GM21526 (cell line): Measurements from ENCODE around the gene CCR3.

ENCODE experiments used
- ATAC-seq: cut with Tn5 transposase; IDR thresholded peaks from one replicate; pipeline ENCODE4 v1.9.1; 2021; ENCODE audit warnings: moderate library complexity; ENCODE audit not compliant: unreplicated experiment, low FRiP score

CCR3 gene

DNA sequence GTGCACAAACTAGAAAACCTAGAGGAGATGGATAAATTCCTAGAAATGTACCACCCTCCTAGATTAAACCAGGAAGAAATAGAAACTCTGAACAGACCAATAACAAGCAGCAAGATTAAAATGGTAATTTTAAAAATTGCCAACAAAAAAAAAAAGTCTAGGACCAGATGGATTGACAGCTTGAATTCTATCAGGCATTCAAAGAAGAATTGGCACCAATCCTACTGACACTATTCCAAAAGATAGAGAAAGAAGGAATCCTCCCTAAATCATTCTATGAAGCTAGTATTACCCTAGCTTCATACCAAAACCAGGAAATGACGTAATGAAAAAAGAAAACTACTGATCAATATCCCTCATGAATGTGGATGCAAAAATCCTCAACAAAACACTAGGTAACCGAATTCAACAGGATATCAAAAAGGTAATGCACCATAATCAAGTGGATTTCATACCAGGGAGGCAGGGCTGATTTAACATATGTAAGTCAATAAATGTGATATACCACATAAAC, 24.0 kb upstream of the CCR3 start:
- ATAC-seq = no peak

DNA sequence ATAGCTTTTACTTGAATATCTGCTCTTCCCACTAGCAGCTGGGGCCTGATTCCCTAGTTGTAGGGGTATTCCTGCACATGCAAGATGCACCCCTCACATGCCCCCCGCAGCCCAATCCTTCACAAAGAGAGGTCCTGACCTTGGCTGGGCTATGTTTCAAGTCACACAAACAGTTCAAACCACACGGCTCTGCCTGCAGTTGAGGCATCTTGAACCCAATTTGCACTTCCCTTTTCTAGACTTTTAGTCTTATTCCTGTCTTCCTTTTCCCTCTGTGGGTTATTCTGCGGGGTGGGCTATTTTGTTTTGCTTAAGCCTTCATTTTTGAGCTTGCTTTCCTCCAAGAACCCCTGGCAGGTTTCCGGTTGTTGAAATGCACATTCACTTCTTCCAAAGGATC, 20.9 kb upstream of the CCR3 start:
- ATAC-seq = no peak

DNA sequence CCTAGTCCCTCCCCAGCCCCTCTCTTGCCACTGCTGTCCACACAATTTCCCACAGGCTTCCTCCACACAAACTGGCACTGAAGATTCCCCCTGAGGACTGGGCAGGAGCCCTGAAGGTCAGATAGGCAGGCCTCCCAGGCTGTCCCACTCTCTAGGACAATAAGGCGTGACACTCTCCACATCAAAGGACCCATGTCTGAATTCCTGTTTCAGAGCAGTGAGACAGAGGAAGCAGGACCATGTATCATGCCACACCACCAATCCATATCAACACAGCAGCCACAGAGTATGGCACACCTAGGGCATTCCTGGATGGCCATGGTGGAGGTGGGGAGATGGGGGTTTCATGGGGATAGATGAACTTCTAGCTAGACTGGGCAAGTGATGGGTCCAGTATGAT, 20.3 kb upstream of the CCR3 start:
- no peak for ATAC-seq

DNA sequence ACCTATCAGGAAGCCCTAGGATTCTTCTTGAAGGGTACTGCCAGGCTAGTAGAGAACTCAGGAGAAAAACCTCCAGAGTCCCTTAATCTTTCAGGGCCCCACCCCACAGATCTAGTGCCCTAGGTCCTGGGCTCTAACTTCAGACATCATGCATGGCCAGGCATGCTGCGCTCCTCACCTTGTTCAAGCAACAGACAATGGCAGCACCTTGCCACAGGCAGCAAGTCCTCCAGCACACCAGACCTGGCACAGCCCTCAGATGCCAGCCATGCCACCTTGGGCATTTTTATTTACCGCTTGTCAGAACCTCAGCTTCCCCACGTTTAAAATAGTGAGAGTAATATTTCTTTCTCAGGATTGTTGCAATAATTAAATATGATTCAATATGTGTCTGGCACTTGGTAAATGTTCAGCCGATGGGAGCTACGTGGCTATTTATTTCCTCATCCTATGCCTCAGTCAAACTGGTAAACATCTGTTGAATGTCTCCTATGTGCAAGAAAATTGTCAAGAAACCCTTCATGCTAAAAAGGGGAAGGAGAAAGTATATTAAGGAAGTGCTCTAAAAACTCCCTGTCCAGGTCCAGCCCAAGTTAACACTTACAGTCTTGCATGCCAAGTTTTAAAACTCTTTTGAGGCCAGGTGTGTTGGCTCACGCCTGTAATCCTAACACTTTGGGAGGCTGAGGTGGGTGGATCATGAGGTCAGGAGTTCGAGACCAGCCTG, 19.7 kb upstream of the CCR3 start:
- ATAC-seq = no peak

DNA sequence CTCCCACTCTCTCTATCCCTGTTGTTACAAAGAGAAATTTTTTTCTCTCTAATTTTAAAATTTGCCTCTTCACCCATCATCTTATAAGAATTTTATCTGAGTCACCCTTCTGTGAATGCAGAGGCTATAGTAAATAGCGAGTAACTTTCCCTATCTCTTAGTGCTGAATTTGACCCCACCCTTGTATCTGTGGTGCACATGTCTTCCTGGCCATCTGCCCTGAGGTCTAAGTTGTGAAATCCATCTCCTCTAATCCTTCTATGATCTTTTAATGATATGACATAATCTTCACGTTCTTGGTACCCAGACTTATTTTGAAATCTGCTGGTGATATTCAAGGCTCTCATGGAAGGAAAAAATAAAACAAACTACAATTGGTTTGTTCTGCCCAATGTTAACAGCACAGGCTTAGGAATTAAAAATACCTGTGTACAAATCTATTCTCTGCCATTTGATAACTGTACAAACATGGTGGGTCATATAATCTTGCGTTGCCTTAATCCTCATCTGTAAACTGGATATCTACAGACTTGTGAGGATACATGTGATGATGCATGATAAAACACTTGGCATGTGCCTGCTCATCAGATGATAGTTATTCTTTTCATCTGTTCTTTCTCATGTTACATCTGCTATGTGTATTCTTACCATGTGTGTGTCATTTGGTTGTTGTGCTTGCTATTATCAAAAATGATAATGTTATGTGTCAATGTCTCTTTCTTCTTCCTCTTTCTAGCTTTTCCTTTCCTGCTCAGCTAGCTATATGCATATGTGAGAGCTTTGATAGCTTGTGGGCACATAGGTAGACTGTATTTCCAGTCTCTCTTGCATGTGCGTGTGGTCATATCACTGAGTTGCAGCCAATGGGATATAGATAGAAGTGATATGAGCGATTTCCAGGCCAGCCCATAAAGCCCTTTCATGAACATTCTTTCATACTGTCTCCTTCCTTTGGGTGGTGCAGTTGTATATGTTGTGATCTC, 13.7 kb upstream of the CCR3 start:
- ATAC-seq = no peak

DNA sequence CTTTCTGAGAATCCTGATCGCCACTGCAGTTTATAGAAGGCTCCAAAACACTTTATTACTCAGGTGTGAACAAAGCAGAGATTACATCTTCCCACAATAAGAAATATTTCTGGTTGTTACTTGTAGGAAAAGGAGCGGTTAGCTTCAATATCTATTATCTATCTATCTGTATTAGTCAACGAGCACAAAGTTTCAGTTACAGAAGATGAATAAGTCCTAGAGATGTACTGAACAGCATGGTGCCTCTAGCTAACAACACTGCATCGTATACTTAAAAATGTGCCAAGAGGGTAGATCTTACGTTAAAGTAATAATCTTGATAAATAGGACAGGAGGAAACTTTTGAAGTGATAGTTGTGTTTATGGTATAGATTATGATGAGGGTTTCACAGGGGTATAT, 10.9 kb upstream of the CCR3 start:
- ATAC-seq = no peak

DNA sequence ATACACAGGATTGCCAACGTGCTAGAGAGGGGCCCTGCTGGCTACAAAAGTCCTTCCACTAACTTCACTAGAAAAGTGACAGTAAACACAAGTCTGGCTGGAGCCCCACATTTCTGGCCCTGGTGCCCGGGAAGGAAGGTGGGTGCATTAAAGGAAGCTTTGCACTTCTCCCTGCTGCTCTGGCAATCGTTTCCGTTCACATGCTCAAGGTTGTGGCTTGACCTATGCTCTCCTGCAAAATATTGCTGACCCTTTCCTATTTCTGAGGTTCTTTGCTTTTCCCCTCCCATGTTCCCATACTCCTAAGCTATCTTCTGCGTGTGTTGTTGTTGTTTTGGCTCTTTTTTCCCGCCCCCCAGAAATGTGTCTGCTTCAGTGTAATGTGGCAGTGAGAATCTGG, 9.1 kb upstream of the CCR3 start:
- ATAC-seq = no peak

DNA sequence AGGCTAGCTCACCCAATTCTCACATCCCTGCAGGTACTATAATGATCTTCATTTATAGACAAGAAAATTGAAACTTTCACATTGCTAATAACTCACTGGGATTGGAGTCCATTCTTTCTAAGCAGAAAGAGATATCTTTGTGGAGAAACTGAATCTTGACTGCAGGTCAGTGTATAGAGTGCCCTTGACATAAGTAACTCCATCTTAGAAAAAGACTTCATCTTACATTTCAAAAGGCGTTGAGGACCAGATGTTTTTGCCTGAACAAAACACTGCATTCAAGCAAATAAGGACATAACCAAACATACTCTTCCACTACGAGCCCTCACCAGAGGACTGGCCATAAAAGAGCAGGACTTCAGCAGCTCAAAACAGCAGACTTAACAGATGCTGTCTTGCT, 6.8 kb upstream of the CCR3 start:
- no peak for ATAC-seq

DNA sequence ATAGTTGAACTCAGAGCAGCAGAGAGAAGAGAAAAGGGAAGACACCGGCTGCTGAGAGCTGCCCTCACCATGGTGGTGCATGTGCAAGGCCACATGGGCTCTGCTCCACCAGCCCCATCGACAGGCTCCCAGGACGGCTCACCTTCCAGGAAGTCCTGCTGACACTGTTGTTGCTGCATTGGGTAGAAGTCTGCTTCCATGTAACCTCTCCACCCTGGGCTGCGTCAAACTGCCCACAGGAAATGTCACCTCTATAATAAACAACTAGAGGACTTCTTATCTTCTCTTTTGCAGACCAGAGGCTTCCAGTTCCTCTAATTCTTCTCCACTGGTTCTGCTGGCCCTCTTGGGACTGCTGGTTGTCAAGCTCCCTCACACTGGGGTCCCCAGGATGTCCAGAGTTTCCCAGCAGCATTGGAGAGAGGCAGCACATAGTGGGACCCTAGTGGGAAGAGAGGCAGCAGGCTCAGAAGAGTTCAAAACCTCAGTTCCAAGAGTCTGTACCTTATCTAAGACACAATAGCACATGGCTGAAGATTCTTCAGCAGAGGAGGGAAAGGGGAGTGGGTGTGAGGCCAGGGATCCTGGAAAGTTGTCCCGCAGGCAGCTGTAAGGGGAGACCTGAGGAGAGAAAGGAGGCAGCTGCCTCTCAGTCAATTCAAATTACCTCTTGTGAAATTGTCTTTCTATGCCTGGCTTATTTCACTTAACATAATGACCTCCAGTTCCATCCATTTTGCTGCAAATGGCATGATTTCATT, 5.8 kb upstream of the CCR3 start:
- no peak for ATAC-seq

DNA sequence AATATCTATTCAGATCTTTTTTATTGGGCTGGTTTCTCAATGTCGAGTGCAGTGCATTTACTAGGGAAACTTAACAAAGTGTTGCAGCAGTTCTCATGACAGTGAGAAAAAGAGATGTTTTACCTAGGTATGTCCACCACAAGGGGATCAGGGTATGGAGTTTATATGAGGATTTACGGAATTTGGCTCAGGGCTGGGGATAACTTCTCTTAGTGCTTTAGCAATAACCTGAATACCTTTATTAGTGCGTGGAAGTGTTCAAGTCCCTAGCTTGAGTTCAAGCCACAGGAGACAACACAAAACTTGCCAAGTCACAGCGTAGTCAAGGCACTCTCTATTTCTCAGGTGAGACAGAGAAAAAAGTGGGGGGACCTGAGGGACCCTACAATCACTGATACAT, 3.9 kb upstream of the CCR3 start:
- no peak for ATAC-seq

DNA sequence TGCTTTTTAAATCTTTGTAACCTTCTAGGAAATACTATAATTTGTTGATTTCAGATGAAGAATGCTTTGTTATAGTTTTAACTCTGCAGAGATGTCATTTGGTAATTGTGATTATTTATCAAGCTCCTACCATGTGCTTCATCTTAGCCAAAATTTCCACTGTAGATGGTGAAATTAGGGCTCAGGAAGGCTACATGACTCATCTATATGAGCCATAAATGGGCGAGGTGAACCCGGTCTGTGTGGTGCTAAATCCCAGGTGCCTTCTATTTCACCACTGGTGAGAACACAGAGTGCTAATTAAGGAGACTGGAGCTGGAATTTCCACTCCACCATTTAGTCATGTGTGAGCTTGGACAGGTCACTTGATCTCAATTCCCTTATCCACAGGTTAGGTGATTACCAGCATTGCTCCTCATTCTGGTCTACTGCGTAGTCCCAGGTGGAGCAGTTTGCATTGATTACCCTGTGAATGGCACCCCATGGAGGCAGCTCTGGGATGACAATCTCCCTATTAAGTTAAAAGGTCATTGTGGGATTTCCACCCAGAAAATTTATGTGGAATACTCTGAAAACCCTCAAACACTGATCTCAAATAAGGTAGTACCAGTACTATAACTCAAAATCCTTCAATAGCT, 2.8 kb upstream of the CCR3 start:
- ATAC-seq = no peak

DNA sequence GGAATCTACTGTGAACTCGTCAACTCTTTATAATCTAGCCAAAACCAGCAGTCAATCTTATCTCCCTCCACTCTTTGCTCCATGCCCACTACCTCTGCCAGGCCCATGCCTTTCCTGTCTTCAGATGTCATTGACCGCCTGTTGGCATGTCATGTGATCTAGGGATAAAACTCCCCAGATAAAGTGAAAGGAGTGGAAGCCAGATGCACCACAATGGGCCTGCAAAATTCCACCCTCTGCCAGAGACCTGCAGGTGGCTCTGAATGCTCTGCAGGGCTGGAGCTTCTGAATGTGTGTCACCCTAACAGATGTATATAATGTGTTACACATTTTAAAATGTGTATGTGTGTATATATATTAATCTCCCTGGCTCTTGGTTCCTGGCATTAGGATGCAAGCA, 2.3 kb upstream of the CCR3 start:
- no peak for ATAC-seq

DNA sequence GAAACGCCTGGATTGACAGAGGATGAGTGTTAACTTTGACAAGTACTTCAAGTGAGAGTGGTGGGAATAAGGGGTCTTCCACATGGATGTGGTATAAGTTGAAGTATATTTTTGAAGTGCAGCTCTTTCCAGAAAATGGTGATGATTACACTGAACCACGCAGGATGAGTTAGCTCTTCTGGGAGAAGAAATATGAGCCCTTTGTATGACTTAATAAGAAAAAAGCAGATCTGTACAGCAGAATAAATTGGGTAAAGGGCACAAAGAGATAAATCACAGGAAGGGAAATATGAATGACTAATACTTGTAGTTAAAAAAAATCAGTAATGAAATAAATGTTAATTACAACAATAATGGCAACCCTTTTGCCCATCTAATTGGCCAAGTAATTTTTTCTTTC, 1.3 kb downstream of the CCR3 start:
- ATAC-seq = no peak

DNA sequence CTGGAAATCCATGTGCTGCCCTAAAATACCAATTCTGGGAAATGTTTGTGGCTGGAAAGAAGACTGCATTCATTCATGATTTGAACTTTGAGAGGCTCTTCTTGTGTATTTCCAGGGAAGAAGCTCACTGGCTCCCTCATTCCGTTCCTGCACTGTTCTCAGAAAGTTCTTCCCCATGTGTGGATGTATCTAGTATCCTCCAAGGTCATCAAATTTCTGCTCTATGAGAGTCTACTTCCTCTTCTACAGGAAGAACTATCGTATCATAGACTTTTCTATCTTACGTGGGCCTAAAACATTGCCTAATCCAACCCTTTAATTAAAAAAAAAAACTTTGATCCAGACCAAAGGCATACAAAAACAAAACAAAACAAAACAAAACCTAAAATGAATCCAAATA, 2.9 kb downstream of the CCR3 start:
- no peak for ATAC-seq

DNA sequence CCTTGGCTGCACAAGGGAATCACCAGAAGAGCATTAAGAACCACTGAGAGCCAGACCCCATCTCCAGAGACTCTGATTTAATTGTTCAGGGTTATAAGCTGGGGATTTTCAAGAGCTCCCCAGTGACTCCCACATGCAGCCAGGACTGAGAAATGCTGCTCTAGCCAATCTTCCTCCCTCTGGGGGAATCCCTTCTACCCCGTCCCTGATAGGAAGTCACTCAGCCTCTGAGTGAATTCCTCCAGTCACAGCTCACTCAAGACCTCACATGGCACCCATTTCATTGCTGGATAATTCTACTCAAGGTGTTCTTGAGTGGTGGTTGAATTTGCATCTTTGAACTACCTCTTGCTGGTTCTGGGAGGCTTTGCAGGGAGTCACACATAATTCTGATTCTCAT, 10.7 kb downstream of the CCR3 start:
- ATAC-seq = no peak

DNA sequence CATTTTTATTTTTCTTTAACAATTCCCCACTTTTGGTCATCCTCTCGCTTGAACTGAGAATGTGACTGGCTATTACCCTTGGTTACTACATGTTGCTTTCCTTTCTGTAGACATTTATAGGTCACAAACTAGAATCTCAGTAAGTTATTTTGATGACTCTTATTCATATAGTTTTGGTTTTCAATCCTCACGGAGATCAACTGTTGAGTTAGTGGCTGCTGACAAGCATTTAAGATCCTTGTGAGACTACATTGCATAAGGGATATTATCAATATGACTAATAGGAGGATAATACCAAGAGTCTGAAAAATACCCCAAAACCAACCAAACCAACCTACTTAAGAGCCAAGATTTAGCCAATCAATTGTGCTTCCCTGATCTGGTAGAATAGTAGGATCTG, 16.3 kb downstream of the CCR3 start:
- no peak for ATAC-seq

DNA sequence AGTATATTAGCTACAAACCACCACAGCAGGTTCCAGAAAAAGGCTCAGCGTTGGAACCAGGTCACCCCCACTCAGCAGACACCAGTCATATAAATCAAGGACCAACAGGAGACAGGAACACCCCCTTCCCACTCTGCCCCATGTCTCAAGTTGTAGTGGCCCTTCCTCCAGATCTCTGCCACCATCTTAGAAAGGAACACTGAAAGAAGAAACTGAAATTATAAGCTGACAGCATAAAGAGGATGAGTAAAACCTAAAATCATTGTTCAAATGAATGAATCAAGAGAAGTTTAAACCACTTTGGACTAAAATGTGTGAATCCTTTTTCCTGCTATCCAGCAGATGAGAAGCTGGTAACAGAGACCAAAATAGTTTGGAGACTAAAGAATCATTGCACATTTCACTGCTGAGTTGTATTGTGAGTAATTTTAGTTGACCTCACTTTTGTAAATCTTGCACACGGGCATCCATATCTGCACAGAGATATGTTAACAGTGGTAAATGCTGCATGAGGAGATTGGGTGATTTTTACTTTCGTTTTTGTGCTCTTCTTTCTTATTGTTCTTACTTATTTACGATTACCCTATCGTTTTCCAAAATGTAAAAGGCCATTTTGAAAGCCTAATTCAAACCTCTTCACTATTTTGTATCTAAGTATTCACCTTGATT, 19.8 kb downstream of the CCR3 start:
- no peak for ATAC-seq

DNA sequence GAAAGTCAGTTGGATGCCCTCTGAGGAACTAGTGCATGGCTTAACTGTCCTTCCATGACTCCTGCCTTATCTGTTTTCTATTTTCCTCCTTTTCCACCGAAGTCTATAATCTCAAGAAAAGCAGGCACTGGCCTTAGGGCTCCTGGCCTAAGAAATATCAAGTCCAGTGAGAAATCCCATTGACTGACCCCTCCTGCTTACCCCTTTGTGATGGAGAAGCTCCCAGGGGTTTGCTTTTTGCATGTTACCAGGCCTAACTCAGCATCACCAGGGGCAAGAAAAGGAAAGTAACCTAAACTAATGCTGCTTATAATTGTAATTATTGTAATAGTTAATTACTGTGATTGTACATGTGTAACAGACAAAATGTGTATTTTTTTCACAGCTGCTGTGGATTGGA, 21.7 kb downstream of the CCR3 start:
- no peak for ATAC-seq

DNA sequence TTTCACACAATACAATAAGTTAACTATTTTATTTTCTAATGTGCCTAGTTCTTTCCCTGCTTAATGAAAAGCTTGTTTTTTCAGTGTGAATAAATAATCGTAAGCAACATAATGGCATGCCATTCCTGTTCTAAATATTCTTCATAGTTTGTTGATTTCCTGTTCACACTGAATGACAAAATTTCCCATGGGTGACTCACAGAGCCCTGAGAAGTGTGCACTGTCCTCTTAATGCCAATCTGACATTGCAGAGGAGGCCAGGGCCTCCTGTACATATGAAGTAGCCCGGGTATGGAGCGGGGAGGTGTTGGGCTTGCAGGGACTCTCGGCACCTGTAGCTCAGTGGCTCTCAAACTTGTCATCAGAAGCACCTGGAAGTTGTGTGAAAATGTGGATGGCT, 24.3 kb downstream of the CCR3 start:
- ATAC-seq = no peak

DNA sequence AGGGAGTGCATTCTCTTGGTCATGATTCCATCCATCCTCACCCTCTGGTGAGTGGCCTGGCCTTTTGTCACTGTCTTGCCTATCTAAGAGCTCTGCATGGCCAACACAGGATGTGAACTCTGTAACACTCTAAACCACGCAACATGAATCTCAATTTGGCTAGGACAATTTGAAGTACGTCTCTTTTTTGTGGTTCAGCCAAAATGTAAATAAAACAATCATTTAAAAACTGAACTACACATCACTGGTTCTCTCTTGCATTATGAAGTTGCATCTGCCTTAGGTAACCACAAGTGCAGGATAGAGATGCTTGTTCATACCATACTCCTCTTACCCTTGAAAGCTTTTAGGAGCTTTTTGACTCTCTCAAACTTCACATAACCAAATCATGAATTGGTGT, 27.3 kb downstream of the CCR3 start:
- ATAC-seq = no peak
